Thyroid gland (tissue), 4 donors: Measurements from ENCODE around the gene SLC13A4.

ENCODE experiments used
- POLR2A ChIP-seq, 2 donors: fragments of 450-650 bp; IDR thresholded peaks; one replicate each; pipeline ENCODE4 v1.6.1; 2017; ENCODE audit warnings: antibody characterized with exemption in 2 of 2, mild to moderate bottlenecking in 2 of 2, moderate library complexity in 1 of 2
- TF ChIP-seq, protein P1 (sequence below), 6 experiments: fragments of 200-600 bp in 3 of 6; fragments of 450-650 bp in 3 of 6; sonication (generic) in 3 of 6; IDR thresholded peaks; one replicate each; pipeline ENCODE4 v1.5.1; 2016 to 2019; ENCODE audit warnings: antibody characterized with exemption in 6 of 6, mild to moderate bottlenecking in 2 of 6, inconsistent platforms in 1 of 6, moderate library complexity in 1 of 6

DNA sequence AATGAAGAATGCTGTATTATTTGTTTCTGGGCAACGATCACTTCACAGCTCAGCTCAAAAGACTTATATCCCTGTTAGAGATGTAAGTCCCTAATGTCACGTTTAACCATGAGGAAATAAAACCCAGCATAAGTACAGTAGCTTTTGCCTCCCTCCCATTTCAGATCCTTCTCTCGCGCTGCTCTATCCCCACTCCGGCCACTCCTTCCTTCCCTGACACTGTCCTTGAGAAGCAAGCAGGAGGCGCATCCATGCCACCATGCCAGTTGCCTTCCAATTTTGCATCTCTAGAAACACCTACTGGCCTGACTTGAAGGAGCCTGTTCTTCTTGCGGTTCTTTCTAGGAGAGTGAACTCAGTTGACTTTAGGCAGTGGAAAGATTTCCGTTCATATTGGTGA is 19.4 kb upstream of the SLC13A4 start:
- TF ChIP-seq, protein P1, sequence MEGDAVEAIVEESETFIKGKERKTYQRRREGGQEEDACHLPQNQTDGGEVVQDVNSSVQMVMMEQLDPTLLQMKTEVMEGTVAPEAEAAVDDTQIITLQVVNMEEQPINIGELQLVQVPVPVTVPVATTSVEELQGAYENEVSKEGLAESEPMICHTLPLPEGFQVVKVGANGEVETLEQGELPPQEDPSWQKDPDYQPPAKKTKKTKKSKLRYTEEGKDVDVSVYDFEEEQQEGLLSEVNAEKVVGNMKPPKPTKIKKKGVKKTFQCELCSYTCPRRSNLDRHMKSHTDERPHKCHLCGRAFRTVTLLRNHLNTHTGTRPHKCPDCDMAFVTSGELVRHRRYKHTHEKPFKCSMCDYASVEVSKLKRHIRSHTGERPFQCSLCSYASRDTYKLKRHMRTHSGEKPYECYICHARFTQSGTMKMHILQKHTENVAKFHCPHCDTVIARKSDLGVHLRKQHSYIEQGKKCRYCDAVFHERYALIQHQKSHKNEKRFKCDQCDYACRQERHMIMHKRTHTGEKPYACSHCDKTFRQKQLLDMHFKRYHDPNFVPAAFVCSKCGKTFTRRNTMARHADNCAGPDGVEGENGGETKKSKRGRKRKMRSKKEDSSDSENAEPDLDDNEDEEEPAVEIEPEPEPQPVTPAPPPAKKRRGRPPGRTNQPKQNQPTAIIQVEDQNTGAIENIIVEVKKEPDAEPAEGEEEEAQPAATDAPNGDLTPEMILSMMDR (IDR thresholded peaks at IDR 0.05) = no peak
- no peak for TF ChIP-seq POLR2A (IDR thresholded peaks at IDR 0.05)
